GM03348 (cell line): ENCODE results near the gene MEX3B.
"Not testable (repeated sequence)": the region's sequence is repeated elsewhere in the genome, so short reads cannot be mapped to it uniquely, and the experiment has no call there.

ENCODE experiments used
- DNase-seq: peaks from one replicate; pipeline ENCODE4 v3.0.0; 2012; ENCODE audit warnings: low spot score

Gene MEX3B

GRCh38 chr15:82005239-82005638 lies 40.6 kb downstream of the MEX3B start:
- no peak for DNase-seq

GRCh38 chr15:82003916-82004315 lies 41.9 kb downstream of the MEX3B start:
- DNase-seq: no peak

- DNase-seq: not testable (repeated sequence)
Measured at GRCh38 chr15:81995081-81995480, 50.7 kb downstream of the MEX3B start.

DNA sequence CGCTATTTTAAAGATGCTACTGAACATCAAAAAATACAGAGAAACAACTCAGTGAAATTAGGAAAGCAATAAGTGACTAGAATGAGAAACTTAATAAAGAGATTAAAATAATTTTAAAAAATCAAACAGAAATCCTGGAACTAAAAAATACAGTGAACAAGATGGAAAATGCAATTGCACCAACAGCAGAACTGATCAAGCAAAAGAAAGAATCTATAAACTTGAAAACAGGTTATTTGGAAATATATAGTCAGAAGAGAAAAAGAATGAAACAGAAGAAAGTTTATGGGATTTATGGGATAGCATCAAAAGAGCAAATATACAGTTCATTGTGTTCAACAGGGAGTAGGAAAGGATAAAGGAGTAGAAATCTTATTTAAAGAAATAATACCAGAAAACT lies 53.3 kb downstream of the MEX3B start:
- DNase-seq: no peak
